HEK293 (cell line): ENCODE data around the gene PCDH9.

Experiments
- CTCF ChIP-seq: fragments of 450-650 bp; formaldehyde crosslinking; IDR thresholded peaks from 2 replicates; pipeline ENCODE4 v1.5.1; 2016; ENCODE audit warnings: missing biosample characterization, missing genetic modification characterization
- KLF10 ChIP-seq: fragments of 450-650 bp; IDR thresholded peaks from 2 replicates; pipeline ENCODE4 v1.5.1; 2018; ENCODE audit warnings: missing biosample characterization, mild to moderate bottlenecking, missing genetic modification characterization
- KLF16 ChIP-seq: fragments of 450-650 bp; formaldehyde crosslinking; IDR thresholded peaks from 2 replicates; pipeline ENCODE4 v1.5.1; 2017; ENCODE audit warnings: missing biosample characterization, missing genetic modification characterization
- SETDB1 ChIP-seq: IDR thresholded peaks from one replicate; pipeline ENCODE4 v1.6.1; 2017; ENCODE audit warnings: mild to moderate bottlenecking, low read length, moderate library complexity, mixed read lengths; ENCODE audit not compliant: insufficient read length
- ZNF292 ChIP-seq: fragments of 450-650 bp; formaldehyde crosslinking; IDR thresholded peaks from 2 replicates; pipeline ENCODE4 v1.5.1; 2016; ENCODE audit warnings: low read depth, missing biosample characterization, missing genetic modification characterization, borderline replicate concordance
- ZNF585B ChIP-seq: fragments of 450-650 bp; formaldehyde crosslinking; IDR thresholded peaks from 2 replicates; pipeline ENCODE4 v1.5.1; 2016; ENCODE audit warnings: missing biosample characterization, missing genetic modification characterization
- TF ChIP-seq, protein P1 (sequence below): fragments of 450-650 bp; formaldehyde crosslinking; IDR thresholded peaks from 2 replicates; pipeline ENCODE4 v1.5.1; 2016; ENCODE audit warnings: missing biosample characterization, missing genetic modification characterization

DNA sequence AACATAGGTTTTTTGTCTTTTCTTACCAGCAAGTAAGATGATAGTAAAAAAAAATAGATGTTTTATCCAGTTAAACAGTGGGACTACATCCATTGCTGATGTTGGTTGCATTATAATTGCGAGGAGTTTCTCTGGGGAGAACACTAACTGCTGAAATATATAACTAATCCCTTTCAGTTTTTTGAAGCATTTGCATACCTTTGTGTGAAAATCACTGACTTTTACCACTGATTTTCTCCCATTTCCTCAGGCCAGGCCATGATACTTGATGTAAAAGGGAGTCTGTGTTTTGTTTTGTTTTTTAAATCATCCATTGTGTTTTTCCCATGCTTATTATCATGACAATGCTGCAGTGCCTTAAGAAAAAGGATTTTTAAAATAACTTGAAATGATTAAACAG, 699.5 kb downstream of the PCDH9 start:
- TF ChIP-seq, protein P1, sequence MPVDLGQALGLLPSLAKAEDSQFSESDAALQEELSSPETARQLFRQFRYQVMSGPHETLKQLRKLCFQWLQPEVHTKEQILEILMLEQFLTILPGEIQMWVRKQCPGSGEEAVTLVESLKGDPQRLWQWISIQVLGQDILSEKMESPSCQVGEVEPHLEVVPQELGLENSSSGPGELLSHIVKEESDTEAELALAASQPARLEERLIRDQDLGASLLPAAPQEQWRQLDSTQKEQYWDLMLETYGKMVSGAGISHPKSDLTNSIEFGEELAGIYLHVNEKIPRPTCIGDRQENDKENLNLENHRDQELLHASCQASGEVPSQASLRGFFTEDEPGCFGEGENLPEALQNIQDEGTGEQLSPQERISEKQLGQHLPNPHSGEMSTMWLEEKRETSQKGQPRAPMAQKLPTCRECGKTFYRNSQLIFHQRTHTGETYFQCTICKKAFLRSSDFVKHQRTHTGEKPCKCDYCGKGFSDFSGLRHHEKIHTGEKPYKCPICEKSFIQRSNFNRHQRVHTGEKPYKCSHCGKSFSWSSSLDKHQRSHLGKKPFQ = no peak
- no peak for TF ChIP-seq SETDB1
- TF ChIP-seq CTCF = no peak
- TF ChIP-seq KLF10 (tag by site-specific recombination) = no peak
- no peak for TF ChIP-seq KLF16
- TF ChIP-seq ZNF292 (tag by site-specific recombination) = no peak
- no peak for TF ChIP-seq ZNF585B
